ENCODE data around the gene RPL39L. TPM values are rescaled to one million over a fixed set of nuclear protein-coding genes. Genes with fewer than 3 reads are reported as not detected.
A peak's percentile ranks its signal among the peaks of the same experiment; 100 is the strongest.

Gene RPL39L
- total and polyA plus RNA-seq, 2 of the 13 experiments (the other 11 are each of a cell fraction or from before 2014, with no cell fraction given): not detected

DNA sequence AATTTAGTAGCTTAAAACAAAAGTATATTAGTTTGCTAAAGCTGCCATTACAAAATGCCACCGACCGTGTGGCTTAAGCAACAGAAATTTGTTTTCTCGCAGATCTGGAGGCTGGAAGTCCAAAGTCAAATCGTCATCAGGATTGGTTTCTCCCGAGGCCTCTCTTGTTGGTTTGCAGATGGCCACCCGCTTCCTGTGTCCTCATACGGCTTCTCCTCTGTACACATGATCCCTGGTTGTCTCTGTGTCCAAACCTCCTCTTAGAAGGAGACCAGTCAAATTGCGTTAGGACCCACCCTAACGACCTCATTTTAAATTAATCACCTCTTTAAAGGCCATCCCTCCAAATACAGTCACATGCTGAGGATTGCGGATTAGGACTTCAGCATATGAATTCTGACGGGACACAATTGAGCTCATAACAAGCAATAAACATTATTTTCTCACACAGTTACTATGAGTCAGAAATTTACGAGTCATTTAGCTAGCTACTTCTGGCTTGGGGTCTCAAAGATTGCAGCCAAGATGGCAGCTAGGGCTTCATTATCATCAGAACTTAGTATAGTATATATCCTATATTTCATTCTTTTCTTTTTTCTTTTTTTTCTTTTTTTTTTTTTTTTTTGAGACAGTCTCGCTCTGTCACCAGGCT, 58.4 kb downstream of the RPL39L start (continued):
- no peak for TF ChIP-seq GTF2F1 (IDR thresholded peaks at IDR 0.05; ENCODE audit: low read length)
- TF ChIP-seq ZNF20 (CRISPR knock-in tag; IDR thresholded peaks at IDR 0.05): no peak
- TF ChIP-seq, protein P1, sequence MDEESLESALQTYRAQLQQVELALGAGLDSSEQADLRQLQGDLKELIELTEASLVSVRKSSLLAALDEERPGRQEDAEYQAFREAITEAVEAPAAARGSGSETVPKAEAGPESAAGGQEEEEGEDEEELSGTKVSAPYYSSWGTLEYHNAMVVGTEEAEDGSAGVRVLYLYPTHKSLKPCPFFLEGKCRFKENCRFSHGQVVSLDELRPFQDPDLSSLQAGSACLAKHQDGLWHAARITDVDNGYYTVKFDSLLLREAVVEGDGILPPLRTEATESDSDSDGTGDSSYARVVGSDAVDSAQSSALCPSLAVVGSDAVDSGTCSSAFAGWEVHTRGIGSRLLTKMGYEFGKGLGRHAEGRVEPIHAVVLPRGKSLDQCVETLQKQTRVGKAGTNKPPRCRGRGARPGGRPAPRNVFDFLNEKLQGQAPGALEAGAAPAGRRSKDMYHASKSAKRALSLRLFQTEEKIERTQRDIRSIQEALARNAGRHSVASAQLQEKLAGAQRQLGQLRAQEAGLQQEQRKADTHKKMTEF (CRISPR knock-in tag; IDR thresholded peaks at IDR 0.05): no peak
- TF ChIP-seq ZNF101 (CRISPR knock-in tag; IDR thresholded peaks at IDR 0.05; ENCODE audit: borderline replicate concordance, low read depth): no peak
- TF ChIP-seq, protein P2, sequence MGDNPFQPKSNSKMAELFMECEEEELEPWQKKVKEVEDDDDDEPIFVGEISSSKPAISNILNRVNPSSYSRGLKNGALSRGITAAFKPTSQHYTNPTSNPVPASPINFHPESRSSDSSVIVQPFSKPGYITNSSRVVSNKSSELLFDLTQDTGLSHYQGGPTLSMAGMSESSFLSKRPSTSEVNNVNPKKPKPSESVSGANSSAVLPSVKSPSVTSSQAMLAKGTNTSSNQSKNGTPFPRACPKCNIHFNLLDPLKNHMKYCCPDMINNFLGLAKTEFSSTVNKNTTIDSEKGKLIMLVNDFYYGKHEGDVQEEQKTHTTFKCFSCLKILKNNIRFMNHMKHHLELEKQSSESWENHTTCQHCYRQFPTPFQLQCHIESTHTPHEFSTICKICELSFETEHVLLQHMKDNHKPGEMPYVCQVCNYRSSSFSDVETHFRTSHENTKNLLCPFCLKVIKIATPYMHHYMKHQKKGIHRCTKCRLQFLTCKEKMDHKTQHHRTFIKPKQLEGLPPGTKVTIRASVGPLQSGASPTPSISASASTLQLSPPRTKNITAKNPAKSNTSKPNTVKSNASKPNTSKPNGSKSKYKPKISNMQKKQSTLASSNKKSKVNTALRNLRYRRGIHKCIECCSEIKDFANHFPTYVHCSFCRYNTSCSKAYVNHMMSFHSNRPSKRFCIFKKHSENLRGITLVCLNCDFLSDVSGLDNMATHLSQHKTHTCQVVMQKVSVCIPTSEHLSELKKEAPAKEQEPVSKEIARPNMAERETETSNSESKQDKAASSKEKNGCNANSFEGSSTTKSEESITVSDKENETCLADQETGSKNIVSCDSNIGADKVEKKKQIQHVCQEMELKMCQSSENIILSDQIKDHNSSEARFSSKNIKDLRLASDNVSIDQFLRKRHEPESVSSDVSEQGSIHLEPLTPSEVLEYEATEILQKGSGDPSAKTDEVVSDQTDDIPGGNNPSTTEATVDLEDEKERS (CRISPR knock-in tag; IDR thresholded peaks at IDR 0.05): 0 out of 2 replicates have a peak, but pooled peaks have one; percentile 50
- TF ChIP-seq NONO (IDR thresholded peaks at IDR 0.05): no peak
- no peak for TF ChIP-seq NONO (CRISPR knock-in tag; conservative IDR thresholded peaks at IDR 0.05)
- TF ChIP-seq ETV5 (CRISPR knock-in tag; IDR thresholded peaks at IDR 0.05; ENCODE audit: borderline replicate concordance): peak; percentile 80
- TF ChIP-seq EHMT2 (IDR thresholded peaks at IDR 0.05; ENCODE audit: borderline replicate concordance, low read depth, low read length): no peak
- no peak for TF ChIP-seq PCBP2 (optimal IDR thresholded peaks at IDR 0.05; ENCODE audit: low read depth, low read length, poor library complexity, severe bottlenecking)
- TF ChIP-seq, protein P3, sequence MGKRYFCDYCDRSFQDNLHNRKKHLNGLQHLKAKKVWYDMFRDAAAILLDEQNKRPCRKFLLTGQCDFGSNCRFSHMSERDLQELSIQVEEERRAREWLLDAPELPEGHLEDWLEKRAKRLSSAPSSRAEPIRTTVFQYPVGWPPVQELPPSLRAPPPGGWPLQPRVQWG (CRISPR knock-in tag; IDR thresholded peaks at IDR 0.05; ENCODE audit: borderline replicate concordance, low read depth): no peak
- TF ChIP-seq ZNF337 (CRISPR knock-in tag; IDR thresholded peaks at IDR 0.05; ENCODE audit: borderline replicate concordance, low read depth): no peak
- no peak for TF ChIP-seq ZFP36L2 (CRISPR knock-in tag; IDR thresholded peaks at IDR 0.05)
- TF ChIP-seq SMAD3 (CRISPR knock-in tag; IDR thresholded peaks at IDR 0.05): peak; percentile 22; the same call in 1 of the 2 replicates
- TF ChIP-seq, protein P4, sequence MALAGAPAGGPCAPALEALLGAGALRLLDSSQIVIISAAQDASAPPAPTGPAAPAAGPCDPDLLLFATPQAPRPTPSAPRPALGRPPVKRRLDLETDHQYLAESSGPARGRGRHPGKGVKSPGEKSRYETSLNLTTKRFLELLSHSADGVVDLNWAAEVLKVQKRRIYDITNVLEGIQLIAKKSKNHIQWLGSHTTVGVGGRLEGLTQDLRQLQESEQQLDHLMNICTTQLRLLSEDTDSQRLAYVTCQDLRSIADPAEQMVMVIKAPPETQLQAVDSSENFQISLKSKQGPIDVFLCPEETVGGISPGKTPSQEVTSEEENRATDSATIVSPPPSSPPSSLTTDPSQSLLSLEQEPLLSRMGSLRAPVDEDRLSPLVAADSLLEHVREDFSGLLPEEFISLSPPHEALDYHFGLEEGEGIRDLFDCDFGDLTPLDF (CRISPR knock-in tag; IDR thresholded peaks at IDR 0.05): no peak
- TF ChIP-seq ZC3H4 (CRISPR knock-in tag; IDR thresholded peaks at IDR 0.05; ENCODE audit: borderline replicate concordance): no peak
- no peak for TF ChIP-seq SIX4 (CRISPR knock-in tag; IDR thresholded peaks at IDR 0.05)
- TF ChIP-seq NR3C1 (CRISPR knock-in tag; IDR thresholded peaks at IDR 0.05): no peak
- TF ChIP-seq, protein P5, sequence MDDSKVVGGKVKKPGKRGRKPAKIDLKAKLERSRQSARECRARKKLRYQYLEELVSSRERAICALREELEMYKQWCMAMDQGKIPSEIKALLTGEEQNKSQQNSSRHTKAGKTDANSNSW (CRISPR knock-in tag; IDR thresholded peaks at IDR 0.05; ENCODE audit: borderline replicate concordance): no peak
- peak; percentile 38 for TF ChIP-seq RARA (CRISPR knock-in tag; IDR thresholded peaks at IDR 0.05)
- TF ChIP-seq ELF4 (CRISPR knock-in tag; IDR thresholded peaks at IDR 0.05; ENCODE audit: borderline replicate concordance): no peak
- TF ChIP-seq, protein P6, sequence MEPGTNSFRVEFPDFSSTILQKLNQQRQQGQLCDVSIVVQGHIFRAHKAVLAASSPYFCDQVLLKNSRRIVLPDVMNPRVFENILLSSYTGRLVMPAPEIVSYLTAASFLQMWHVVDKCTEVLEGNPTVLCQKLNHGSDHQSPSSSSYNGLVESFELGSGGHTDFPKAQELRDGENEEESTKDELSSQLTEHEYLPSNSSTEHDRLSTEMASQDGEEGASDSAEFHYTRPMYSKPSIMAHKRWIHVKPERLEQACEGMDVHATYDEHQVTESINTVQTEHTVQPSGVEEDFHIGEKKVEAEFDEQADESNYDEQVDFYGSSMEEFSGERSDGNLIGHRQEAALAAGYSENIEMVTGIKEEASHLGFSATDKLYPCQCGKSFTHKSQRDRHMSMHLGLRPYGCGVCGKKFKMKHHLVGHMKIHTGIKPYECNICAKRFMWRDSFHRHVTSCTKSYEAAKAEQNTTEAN (CRISPR knock-in tag; conservative IDR thresholded peaks at IDR 0.05): no peak
- TF ChIP-seq DMAP1 (CRISPR knock-in tag; IDR thresholded peaks at IDR 0.05): no peak
- no peak for TF ChIP-seq ZNF138 (CRISPR knock-in tag; IDR thresholded peaks at IDR 0.05; ENCODE audit: low read depth)

Data from HepG2 (cell line).